Lower leg skin (tissue), 3 donors: ENCODE results near the gene EDN1.

Source experiments
- CTCF ChIP-seq, 3 donors: fragments of 450-650 bp; IDR thresholded peaks; one replicate each; pipeline ENCODE4 v1.5.1; 2016; ENCODE audit warnings: antibody characterized with exemption in 3 of 3, mild to moderate bottlenecking in 3 of 3, moderate library complexity in 2 of 3
- POLR2A ChIP-seq, 2 donors: fragments of 450-650 bp; IDR thresholded peaks; one replicate each; pipeline ENCODE4 v1.6.1; 2016 to 2017; ENCODE audit warnings: antibody characterized with exemption in 2 of 2, mild to moderate bottlenecking in 1 of 2, moderate library complexity in 1 of 2

DNA sequence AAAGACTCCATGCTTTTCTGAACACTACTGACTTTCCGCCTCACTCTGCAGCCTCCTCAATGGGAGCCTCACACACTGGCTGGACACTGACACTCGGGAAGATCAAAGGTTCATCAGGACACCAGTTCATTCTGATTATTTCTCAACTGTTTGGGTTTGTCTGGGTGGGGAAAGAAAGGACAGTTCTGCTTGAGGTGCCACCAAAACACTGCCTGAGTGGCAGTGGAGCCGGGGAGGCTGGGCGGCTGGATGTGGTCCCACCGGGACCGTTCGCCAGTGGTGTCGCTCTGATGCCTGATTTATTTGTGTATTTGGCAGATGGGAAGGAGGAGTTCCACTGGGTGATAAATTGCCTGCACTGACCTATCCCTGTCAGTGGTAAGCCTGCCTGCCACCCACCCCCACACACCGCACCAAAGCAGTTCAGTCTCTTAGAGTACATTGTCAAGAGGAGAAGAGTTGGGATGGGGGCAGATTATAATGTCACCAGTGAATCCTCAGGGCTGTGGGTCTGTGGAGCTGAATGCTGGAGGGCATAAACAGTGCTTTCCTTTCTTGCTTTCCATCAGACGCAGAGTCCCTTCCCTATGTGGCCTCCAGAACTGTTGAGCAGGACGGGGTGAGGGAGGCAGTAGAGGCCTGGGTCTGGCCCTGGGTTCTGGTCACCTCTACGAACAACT lies 49.8 kb downstream of the EDN1 start:
- no peak for TF ChIP-seq CTCF (IDR thresholded peaks at IDR 0.05)
- no peak for TF ChIP-seq POLR2A (IDR thresholded peaks at IDR 0.05)
